Measurements from ENCODE around the gene ZNF749. TPM values are rescaled to one million over a fixed set of nuclear protein-coding genes. Genes with fewer than 3 reads are reported as not detected.

ZNF749 gene
- polyA plus RNA-seq, 1 donor from 2014 or later: 24.2 TPM

DNA sequence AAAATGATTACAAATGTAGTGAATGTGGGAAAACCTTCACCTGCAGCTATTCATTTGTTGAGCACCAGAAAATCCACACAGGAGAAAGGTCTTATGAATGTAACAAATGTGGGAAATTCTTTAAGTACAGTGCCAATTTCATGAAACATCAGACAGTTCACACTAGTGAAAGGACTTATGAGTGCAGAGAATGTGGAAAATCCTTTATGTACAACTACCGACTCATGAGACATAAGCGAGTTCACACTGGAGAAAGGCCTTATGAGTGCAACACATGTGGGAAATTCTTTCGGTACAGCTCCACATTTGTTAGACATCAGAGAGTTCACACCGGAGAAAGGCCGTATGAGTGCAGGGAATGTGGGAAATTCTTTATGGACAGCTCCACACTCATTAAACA is 36.3 kb upstream of the ZNF749 start:
- no peak overlapping the region for H3K4me3 ChIP-seq (ENCODE audit: low read length)
- H3K9ac ChIP-seq (ENCODE audit: low read length): no peak overlapping the region
- H3F3A ChIP-seq (ENCODE audit: insufficient read depth, low read length, poor library complexity, severe bottlenecking): no peaks in the 10 kb centered on the region
- no peaks in the 10 kb centered on the region for H4K20me1 ChIP-seq (ENCODE audit: insufficient read depth)
- H3K4me2 ChIP-seq (ENCODE audit: low read length): no peak overlapping the region
- TF ChIP-seq EP300 (conservative IDR thresholded peaks at IDR 0.05; ENCODE audit: poor library complexity, severe bottlenecking) (no peak), CTCF (IDR thresholded peaks at IDR 0.05; ENCODE audit: poor library complexity, severe bottlenecking) (no peak), TAF1 (IDR thresholded peaks at IDR 0.05; ENCODE audit: low read depth) (no peak), MXI1 (conservative IDR thresholded peaks at IDR 0.05; ENCODE audit: poor library complexity, severe bottlenecking) (no peak), SMC3 (conservative IDR thresholded peaks at IDR 0.05; ENCODE audit: poor library complexity) (no peak), POLR2AphosphoS5 (IDR thresholded peaks at IDR 0.05) (no peak), REST (IDR thresholded peaks at IDR 0.05; ENCODE audit: borderline replicate concordance) (no peak), RAD21 (conservative IDR thresholded peaks at IDR 0.05) (no peak), EZH2 (IDR thresholded peaks at IDR 0.05; ENCODE audit: borderline replicate concordance, insufficient read depth, low read length, poor library complexity, severe bottlenecking) (no peak)
- no peak overlapping the region for H2AFZ ChIP-seq (ENCODE audit: low read depth, low read length)
- H3K27ac ChIP-seq (ENCODE audit: low read length): no peak overlapping the region
- peaks cover 15% of the 10 kb centered on the region for H3K79me2 ChIP-seq (replicated peaks; ENCODE audit: insufficient read depth, low read length)
- H3K9me2 ChIP-seq (ENCODE audit: insufficient read depth, low read length): no peaks in the 10 kb centered on the region
- no peaks in the 10 kb centered on the region for H3K9me3 ChIP-seq (ENCODE audit: low read length)
- H3K36me3 ChIP-seq (ENCODE audit: insufficient read depth, low read length): peaks cover 18% of the 10 kb centered on the region
- no peaks in the 10 kb centered on the region for H3K27me3 ChIP-seq (ENCODE audit: insufficient read depth, low read depth, low read length)

GRCh38 chr19:57403737-57404563 is 31.2 kb upstream of the ZNF749 start:
- Histone ChIP-seq H3K36me3 (ENCODE audit: insufficient read depth, low read length) (peaks cover 6% of the 10 kb centered on the region), H3K9ac (ENCODE audit: low read length) (no peak overlapping the region), H3K27ac (ENCODE audit: low read length) (no peak overlapping the region), H3F3A (ENCODE audit: insufficient read depth, low read length, poor library complexity, severe bottlenecking) (no peaks in the 10 kb centered on the region), H3K9me2 (ENCODE audit: insufficient read depth, low read length) (no peaks in the 10 kb centered on the region), H3K27me3 (ENCODE audit: insufficient read depth, low read depth, low read length) (no peaks in the 10 kb centered on the region), H3K4me3 (ENCODE audit: low read length) (no peak overlapping the region), H3K9me3 (ENCODE audit: low read length) (no peaks in the 10 kb centered on the region), H3K4me2 (ENCODE audit: low read length) (no peak overlapping the region), H3K79me2 (replicated peaks; ENCODE audit: insufficient read depth, low read length) (no peaks in the 10 kb centered on the region), H2AFZ (ENCODE audit: low read depth, low read length) (no peak overlapping the region), H4K20me1 (ENCODE audit: insufficient read depth) (no peaks in the 10 kb centered on the region)
- TF ChIP-seq POLR2AphosphoS5 (IDR thresholded peaks at IDR 0.05): no peak
- no peak for TF ChIP-seq TAF1 (IDR thresholded peaks at IDR 0.05; ENCODE audit: low read depth)
- no peak for TF ChIP-seq CTCF (IDR thresholded peaks at IDR 0.05; ENCODE audit: poor library complexity, severe bottlenecking)
- no peak for TF ChIP-seq EP300 (conservative IDR thresholded peaks at IDR 0.05; ENCODE audit: poor library complexity, severe bottlenecking)
- no peak for TF ChIP-seq EZH2 (IDR thresholded peaks at IDR 0.05; ENCODE audit: borderline replicate concordance, insufficient read depth, low read length, poor library complexity, severe bottlenecking)
- no peak for TF ChIP-seq REST (IDR thresholded peaks at IDR 0.05; ENCODE audit: borderline replicate concordance)
- no peak for TF ChIP-seq MXI1 (conservative IDR thresholded peaks at IDR 0.05; ENCODE audit: poor library complexity, severe bottlenecking)
- no peak for TF ChIP-seq SMC3 (conservative IDR thresholded peaks at IDR 0.05; ENCODE audit: poor library complexity)
- no peak for TF ChIP-seq RAD21 (conservative IDR thresholded peaks at IDR 0.05)
